ENCODE measurements around the gene MSANTD7.
"Not testable (repeated sequence)": the region's sequence is repeated elsewhere in the genome, so short reads cannot be mapped to it uniquely, and the experiment has no call there.

The MSANTD7 gene

DNA sequence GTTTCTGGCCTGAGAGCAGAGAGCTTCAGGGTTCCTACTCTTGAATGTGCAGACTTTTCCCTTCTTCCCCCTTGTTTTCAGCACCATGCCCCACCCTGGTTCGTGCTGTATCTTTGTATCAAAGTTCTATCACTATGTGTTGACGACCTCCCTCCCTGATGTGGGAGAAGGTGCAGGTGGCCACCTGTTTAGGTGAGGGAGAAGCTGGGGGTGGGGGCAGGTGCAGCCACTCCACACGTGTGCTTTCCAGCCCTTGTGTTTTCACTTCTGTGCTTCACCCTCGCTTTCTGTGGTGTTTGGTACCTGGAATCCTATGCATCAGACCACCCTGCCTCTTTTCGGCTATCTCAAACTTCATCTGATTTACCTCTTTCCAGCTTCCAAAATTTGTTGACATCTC lies 20.9 kb downstream of the MSANTD7 start:
- FAIRE-seq (peak; percentile 31), DNase-seq (ENCODE audit: insufficient read length, low spot score) (no peak)
- TF ChIP-seq SPI1 (IDR thresholded peaks at IDR 0.05; ENCODE audit: low read depth, low read length) (no peak), PAX5 (IDR thresholded peaks at IDR 0.05; ENCODE audit: insufficient read depth, low read length, severe bottlenecking) (no peak), TAF1 (IDR thresholded peaks at IDR 0.05; ENCODE audit: low read depth, low read length) (no peak), POLR2A (IDR thresholded peaks at IDR 0.05; ENCODE audit: low read depth, low read length) (no peak), POLR2AphosphoS5 (IDR thresholded peaks at IDR 0.05; ENCODE audit: low read depth, low read length) (no peak), POU2F2 (IDR thresholded peaks at IDR 0.05; ENCODE audit: low read depth, low read length) (no peak)

DNA sequence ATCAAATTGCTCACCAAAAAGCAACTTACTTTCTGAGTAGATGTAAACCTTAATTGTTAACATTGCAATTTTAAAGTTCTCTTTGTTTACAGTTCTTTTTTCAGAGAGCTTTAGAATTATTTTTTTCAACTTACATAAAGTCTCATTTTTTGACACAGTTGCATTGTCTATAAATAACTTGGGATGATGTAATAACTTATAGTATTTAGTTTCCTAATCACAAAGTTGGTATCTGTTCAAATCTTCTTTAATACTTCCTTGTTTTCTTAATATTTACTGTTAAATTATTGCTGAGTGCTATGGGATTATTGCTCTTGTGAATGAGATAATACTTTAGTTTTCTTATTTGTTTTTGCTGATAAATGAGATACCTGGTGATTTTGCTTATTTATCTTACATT lies 21.7 kb downstream of the MSANTD7 start:
- TF ChIP-seq PAX5 (IDR thresholded peaks at IDR 0.05; ENCODE audit: insufficient read depth, low read length, severe bottlenecking): no peak
- no peak for TF ChIP-seq TAF1 (IDR thresholded peaks at IDR 0.05; ENCODE audit: low read depth, low read length)
- no peak for TF ChIP-seq POLR2AphosphoS5 (IDR thresholded peaks at IDR 0.05; ENCODE audit: low read depth, low read length)
- TF ChIP-seq POU2F2 (IDR thresholded peaks at IDR 0.05; ENCODE audit: low read depth, low read length): no peak
- TF ChIP-seq POLR2A (IDR thresholded peaks at IDR 0.05; ENCODE audit: low read depth, low read length): no peak
- TF ChIP-seq SPI1 (IDR thresholded peaks at IDR 0.05; ENCODE audit: low read depth, low read length): no peak
- FAIRE-seq (no peak), DNase-seq (ENCODE audit: insufficient read length, low spot score) (no peak)

DNA sequence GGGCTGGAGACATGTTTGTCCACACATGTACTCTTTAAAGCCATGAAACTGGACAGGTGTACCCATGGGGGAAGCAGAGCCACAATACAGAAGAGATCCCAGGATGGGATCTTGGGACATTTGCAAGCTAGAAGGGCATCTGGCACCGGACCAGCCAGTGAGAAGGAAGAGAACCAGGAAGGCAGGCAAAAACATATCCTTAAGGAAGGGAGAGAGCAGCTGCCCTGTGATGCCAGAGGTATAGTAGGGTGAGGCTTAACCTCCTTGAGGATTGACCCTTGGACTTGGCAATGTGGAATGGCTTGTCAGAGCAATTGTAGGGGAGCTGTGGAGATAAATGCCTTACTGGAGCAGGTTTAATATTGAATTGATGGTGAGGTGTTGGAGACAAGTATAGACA lies 22.7 kb downstream of the MSANTD7 start:
- TF ChIP-seq TAF1 (IDR thresholded peaks at IDR 0.05; ENCODE audit: low read depth, low read length): no peak
- TF ChIP-seq POU2F2 (IDR thresholded peaks at IDR 0.05; ENCODE audit: low read depth, low read length): no peak
- no peak for TF ChIP-seq PAX5 (IDR thresholded peaks at IDR 0.05; ENCODE audit: insufficient read depth, low read length, severe bottlenecking)
- no peak for TF ChIP-seq POLR2AphosphoS5 (IDR thresholded peaks at IDR 0.05; ENCODE audit: low read depth, low read length)
- no peak for TF ChIP-seq SPI1 (IDR thresholded peaks at IDR 0.05; ENCODE audit: low read depth, low read length)
- no peak for TF ChIP-seq POLR2A (IDR thresholded peaks at IDR 0.05; ENCODE audit: low read depth, low read length)

DNA sequence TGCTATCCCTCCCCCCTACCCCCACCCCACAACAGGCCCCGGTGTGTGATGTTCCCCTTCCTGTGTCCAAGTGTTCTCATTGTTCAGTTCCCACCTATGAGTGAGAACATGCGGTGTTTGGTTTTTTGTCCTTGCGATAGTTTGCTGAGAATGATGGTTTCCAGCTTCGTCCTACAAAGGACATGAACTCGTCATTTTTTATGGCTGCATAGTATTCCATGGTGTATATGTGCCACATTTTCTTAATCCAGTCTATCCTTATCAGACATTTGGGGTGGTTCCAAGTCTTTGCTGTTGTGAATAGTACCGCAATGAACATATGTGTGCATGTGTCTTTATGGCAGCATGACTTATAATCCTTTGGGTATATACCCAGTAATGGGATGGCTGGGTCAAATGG lies 26.4 kb downstream of the MSANTD7 start:
- not testable (repeated sequence) for FAIRE-seq; DNase-seq (ENCODE audit: insufficient read length, low spot score)

More for the DNA sequence above, 22.7 kb downstream of the MSANTD7 start:
- FAIRE-seq: no peak
- DNase-seq (ENCODE audit: insufficient read length, low spot score): no peak

DNA sequence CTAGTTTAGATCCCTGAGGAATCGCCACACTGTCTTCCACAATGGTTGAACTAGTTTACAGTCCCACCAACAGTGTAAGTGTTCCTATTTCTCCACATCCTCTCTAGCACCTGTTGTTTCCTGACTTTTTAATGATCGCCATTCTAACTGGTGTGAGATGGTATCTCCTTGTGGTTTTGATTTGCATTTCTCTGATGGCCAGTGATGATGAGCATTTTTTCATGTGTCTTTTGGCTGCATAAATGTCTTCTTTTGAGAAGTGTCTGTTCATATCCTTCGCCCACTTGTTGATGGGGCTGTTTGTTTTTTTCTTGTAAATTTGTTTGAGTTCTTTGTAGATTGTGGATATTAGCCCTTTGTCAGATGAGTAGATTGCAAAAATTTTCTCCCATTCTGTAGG lies 26.8 kb downstream of the MSANTD7 start:
- FAIRE-seq; DNase-seq (ENCODE audit: insufficient read length, low spot score): not testable (repeated sequence)

DNA sequence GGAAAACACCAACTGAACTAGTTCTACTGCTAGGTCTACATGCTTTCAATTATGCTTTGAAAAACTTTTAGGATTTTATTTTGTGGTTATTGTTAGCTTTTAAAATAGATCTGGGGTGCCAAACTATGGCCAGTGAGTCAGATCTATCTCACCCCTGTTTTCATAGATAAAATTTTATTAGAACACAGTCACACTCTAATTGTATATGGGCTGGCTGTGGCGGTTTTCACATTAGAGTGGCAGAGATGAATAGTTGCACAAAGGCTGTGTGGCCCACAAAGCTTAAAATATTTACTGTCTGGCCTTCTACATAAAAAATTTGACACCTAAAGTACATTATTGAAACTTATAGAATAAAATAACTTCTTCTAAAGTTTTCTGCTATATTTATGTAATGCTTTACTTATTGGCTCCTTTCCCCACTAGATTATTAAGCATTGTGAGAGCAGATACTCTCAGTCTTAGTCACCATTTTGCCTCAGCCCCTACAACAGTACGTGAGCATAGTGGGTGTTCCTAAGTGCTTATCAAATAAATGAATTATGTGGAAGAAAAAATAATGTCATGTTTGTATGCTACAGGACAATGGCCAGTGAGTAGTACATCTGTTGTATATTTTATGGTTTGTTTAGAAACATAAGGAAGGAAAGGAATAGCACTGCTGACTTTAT lies 35.1 kb downstream of the MSANTD7 start:
- DNase-seq (ENCODE audit: insufficient read length, low spot score): no peak
- peak; percentile 73 for FAIRE-seq
- TF ChIP-seq PAX5 (IDR thresholded peaks at IDR 0.05; ENCODE audit: insufficient read depth, low read length, severe bottlenecking) (no peak), TAF1 (IDR thresholded peaks at IDR 0.05; ENCODE audit: low read depth, low read length) (no peak), POLR2A (IDR thresholded peaks at IDR 0.05; ENCODE audit: low read depth, low read length) (no peak), POLR2AphosphoS5 (IDR thresholded peaks at IDR 0.05; ENCODE audit: low read depth, low read length) (no peak), SPI1 (IDR thresholded peaks at IDR 0.05; ENCODE audit: low read depth, low read length) (no peak), POU2F2 (IDR thresholded peaks at IDR 0.05; ENCODE audit: low read depth, low read length) (no peak)

DNA sequence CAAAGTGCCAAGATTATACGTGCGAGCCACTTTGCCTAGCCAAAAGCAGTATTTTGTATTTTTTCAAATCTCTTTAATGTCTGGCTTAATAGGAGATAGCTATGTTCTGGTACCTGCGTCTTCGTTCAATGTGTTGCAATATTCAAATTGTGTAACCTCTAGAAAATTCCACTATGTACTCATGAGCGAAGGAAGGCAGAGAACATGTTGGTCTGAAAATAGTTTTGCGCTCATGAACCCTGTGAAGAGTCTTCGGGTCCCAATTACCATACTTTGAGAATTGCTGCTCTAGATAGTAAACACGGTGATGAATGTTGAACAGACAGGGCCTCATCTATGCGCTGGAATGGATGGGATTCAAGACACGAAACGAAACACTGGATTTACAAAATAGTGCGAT lies 37.8 kb downstream of the MSANTD7 start:
- DNase-seq (ENCODE audit: insufficient read length, low spot score) (no peak), FAIRE-seq (no peak)
- no peak for TF ChIP-seq PAX5 (IDR thresholded peaks at IDR 0.05; ENCODE audit: insufficient read depth, low read length, severe bottlenecking)
- TF ChIP-seq SPI1 (IDR thresholded peaks at IDR 0.05; ENCODE audit: low read depth, low read length): no peak
- no peak for TF ChIP-seq POLR2A (IDR thresholded peaks at IDR 0.05; ENCODE audit: low read depth, low read length)
- TF ChIP-seq TAF1 (IDR thresholded peaks at IDR 0.05; ENCODE audit: low read depth, low read length): no peak
- no peak for TF ChIP-seq POLR2AphosphoS5 (IDR thresholded peaks at IDR 0.05; ENCODE audit: low read depth, low read length)
- no peak for TF ChIP-seq POU2F2 (IDR thresholded peaks at IDR 0.05; ENCODE audit: low read depth, low read length)

DNA sequence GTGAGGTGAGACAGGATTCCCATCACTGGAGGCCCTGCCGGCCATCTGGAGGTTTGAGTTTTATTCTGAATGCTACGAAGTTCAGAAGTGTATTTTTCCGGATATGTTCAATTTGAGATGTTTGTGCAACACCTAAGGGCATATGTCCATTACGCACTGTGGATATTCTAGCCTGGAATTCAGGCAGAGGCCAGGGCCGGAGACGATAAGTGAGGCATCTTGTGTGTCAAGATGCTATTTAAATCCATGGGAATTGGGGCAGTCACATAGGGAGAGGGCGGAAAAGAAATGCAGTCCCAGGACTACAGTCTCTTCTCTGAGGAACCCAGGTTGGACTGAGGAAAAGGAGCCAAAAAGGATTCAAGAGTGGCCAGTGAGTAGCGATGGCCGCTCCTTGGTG lies 38.7 kb downstream of the MSANTD7 start:
- peak; percentile 28 for FAIRE-seq
- DNase-seq (ENCODE audit: insufficient read length, low spot score): no peak
- no peak for TF ChIP-seq PAX5 (IDR thresholded peaks at IDR 0.05; ENCODE audit: insufficient read depth, low read length, severe bottlenecking)
- no peak for TF ChIP-seq SPI1 (IDR thresholded peaks at IDR 0.05; ENCODE audit: low read depth, low read length)
- no peak for TF ChIP-seq POLR2AphosphoS5 (IDR thresholded peaks at IDR 0.05; ENCODE audit: low read depth, low read length)
- no peak for TF ChIP-seq TAF1 (IDR thresholded peaks at IDR 0.05; ENCODE audit: low read depth, low read length)
- no peak for TF ChIP-seq POU2F2 (IDR thresholded peaks at IDR 0.05; ENCODE audit: low read depth, low read length)
- no peak for TF ChIP-seq POLR2A (IDR thresholded peaks at IDR 0.05; ENCODE audit: low read depth, low read length)

DNA sequence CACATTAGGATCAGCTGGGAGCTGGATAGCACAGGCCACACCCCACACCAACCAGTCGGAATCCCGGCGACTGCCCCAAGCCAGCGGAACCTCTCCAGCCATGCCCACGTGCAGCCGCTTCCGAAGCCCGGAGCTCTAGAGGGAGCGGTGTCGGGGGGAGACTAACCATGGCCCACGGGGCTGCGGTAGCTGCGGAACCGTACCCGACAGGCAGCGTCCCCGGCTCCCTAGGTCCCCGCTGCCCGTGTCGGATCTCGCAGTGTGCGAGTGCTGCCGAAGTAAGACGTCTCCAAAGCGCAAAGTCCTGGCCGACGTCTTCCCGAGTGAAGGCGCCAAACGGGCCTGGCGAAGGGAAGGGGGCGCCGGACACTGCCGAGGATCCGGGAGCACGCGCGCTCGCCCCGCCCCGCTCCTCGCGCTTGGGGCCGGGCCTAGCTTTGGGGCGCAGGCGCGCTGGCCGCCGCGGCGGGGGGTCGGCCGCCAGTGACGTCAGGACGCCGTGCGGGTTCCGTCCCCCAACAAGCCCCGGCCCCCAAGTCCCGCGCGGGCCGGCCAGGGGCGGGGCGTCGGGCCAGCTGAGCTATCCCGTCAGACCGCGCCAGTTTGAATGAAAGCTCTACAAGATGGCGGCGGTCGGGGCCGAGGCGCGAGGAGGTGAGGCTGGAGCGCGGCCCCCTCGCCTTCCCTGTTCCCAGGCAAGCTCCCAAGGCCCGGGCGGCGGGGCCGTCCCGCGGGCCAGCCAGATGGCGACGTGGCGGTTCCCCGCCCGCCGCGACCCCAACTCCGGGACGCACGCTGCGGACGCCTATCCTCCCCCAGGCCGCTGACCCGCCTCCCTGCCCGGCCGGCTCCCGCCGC lies 40.4 kb downstream of the MSANTD7 start, which contains the start of gene SUV39H2:
Gene SUV39H2, plus strand, starts transcription at position 601 of the 858 bp plus-strand sequence. Its CDS starts 23 bp downstream, at position 624.
- TF ChIP-seq SPI1 (IDR thresholded peaks at IDR 0.05; ENCODE audit: low read depth, low read length) (no peak), POLR2AphosphoS5 (IDR thresholded peaks at IDR 0.05; ENCODE audit: low read depth, low read length) (peak; percentile 84), POLR2A (IDR thresholded peaks at IDR 0.05; ENCODE audit: low read depth, low read length) (peak; percentile 82), TAF1 (IDR thresholded peaks at IDR 0.05; ENCODE audit: low read depth, low read length) (peak; percentile 72)
- FAIRE-seq: peak; percentile 94
- peak; percentile 97 for DNase-seq (ENCODE audit: insufficient read length, low spot score)
